A549 (cell line): ENCODE measurements around the gene TMEM179. TPM values are rescaled to one million over a fixed set of nuclear protein-coding genes. Genes with fewer than 3 reads are reported as not detected.

ENCODE experiments used
- ATAC-seq, 2 experiments: fragments of 200-7000 bp in 1 of 2; fragments of >200 bp in 1 of 2; cut with Nextera tagmentation in 1 of 2; cut with Tn5 transposase in 1 of 2; 3 replicates each; pipeline versions ENCODE4 v1.8.0 to v1.9.1; 2018 to 2020; ENCODE audit warnings: mild to moderate bottlenecking in 1 of 2, moderate library complexity in 1 of 2
- CTCF ChIA-PET: fragments of 300-600 bp; sonication (Branson Sonifier 250); formaldehyde crosslinking; extraction: SDS; loops from one replicate; lab custom pipeline; 2021; ENCODE audit warnings: antibody characterized with exemption, inconsistent platforms; lab: Yijun Ruan, JAX
- POLR2A ChIA-PET: fragments of 350-600 bp; formaldehyde crosslinking; extraction: SDS; loops from one replicate; lab custom pipeline; 2021; ENCODE audit warnings: antibody characterized with exemption, inconsistent platforms; lab: Yijun Ruan, JAX
- DNase-seq, 2 experiments: peaks; one replicate each; pipeline versions ENCODE4 v3.0.0 to v3.0.0-alpha.2; 2011 to 2016; ENCODE audit warnings: low read depth in 1 of 2, low spot score in 1 of 2
- FAIRE-seq: peaks from 2 replicates; lab custom pipeline; 2011; peaks lifted over from hg19 to GRCh38; lab: Jason Lieb, UNC
- H3K27ac ChIP-seq, 2 experiments: fragments of >200 bp; sonication (Bioruptor Twin); formaldehyde crosslinking; 3 replicates each; pipeline ENCODE4 v1.5.1; 2016 to 2017
- H3K4me1 ChIP-seq: fragments of >200 bp; sonication (Bioruptor Twin); formaldehyde crosslinking; 3 replicates; pipeline ENCODE4 v1.6.1; 2016
- H3K4me2 ChIP-seq: fragments of >200 bp; sonication (Bioruptor Twin); formaldehyde crosslinking; 3 replicates; pipeline ENCODE4 v1.6.1; 2016
- H3K4me3 ChIP-seq: fragments of >200 bp; sonication (Bioruptor Twin); formaldehyde crosslinking; 3 replicates; pipeline ENCODE4 v1.5.1; 2016
- H3K9me3 ChIP-seq: fragments of >200 bp; sonication (Bioruptor Twin); formaldehyde crosslinking; 3 replicates; pipeline ENCODE4 v1.6.1; 2016
- BHLHE40 ChIP-seq: IDR thresholded peaks from 2 replicates; pipeline ENCODE4 v1.6.1; 2012; ENCODE audit warnings: low read depth, low read length, inconsistent platforms
- CBX8 ChIP-seq: fragments of 200-600 bp; sonication (generic); IDR thresholded peaks from 2 replicates; pipeline ENCODE4 v1.6.1; 2016
- CHD4 ChIP-seq: fragments of 200-600 bp; sonication (generic); IDR thresholded peaks from 2 replicates; pipeline ENCODE4 v1.6.1; 2016; ENCODE audit warnings: antibody characterized with exemption, mild to moderate bottlenecking, borderline replicate concordance
- EHF ChIP-seq: fragments of 250-450 bp; sonication (Bioruptor Pico); IDR thresholded peaks from 2 replicates; pipeline ENCODE4 v1.5.0; 2020; ENCODE audit warnings: mild to moderate bottlenecking
- EHMT2 ChIP-seq: fragments of 200-600 bp; sonication (generic); IDR thresholded peaks from 2 replicates; pipeline ENCODE4 v1.6.1; 2016; ENCODE audit warnings: antibody characterized with exemption, low read depth, mild to moderate bottlenecking, moderate library complexity
- FOSL2 ChIP-seq, 2 experiments: fragments of 450-650 bp in 1 of 2; fragments of >200 bp in 1 of 2; sonication (Bioruptor Twin) in 1 of 2; formaldehyde crosslinking; IDR thresholded peaks; 2 replicates each; pipeline versions ENCODE4 v1.5.0 to v1.6.1; 2016 to 2020; ENCODE audit warnings: mild to moderate bottlenecking in 1 of 2, moderate library complexity in 1 of 2
- GATA3 ChIP-seq: IDR thresholded peaks from 2 replicates; pipeline ENCODE4 v1.6.1; 2012; ENCODE audit warnings: borderline replicate concordance
- MAZ ChIP-seq: fragments of 150-350 bp; IDR thresholded peaks from 2 replicates; pipeline ENCODE4 v1.6.1; 2014; ENCODE audit warnings: antibody characterized with exemption, low read depth, low read length, borderline replicate concordance
- RAD21 ChIP-seq, 2 experiments: fragments of >200 bp in 1 of 2; sonication (Bioruptor Twin) in 1 of 2; formaldehyde crosslinking in 1 of 2; IDR thresholded peaks in 1 of 2; conservative IDR thresholded peaks in 1 of 2; 2 replicates in 1 of 2; 3 replicates in 1 of 2; pipeline ENCODE4 v1.6.1; 2012 to 2018; ENCODE audit warnings: inconsistent platforms in 1 of 2
- RARB ChIP-seq: fragments of 250-450 bp; sonication (Bioruptor Pico); IDR thresholded peaks from 2 replicates; pipeline ENCODE4 v1.8.0; 2021; ENCODE audit warnings: mild to moderate bottlenecking, moderate library complexity
- RFX5 ChIP-seq: fragments of 450-650 bp; IDR thresholded peaks from 2 replicates; pipeline ENCODE4 v1.7.1; 2014; ENCODE audit warnings: antibody characterized with exemption, mild to moderate bottlenecking, moderate library complexity
- TFCP2L1 ChIP-seq: fragments of 250-450 bp; sonication (Bioruptor Pico); IDR thresholded peaks from 2 replicates; pipeline ENCODE4 v1.5.0; 2021; ENCODE audit warnings: mild to moderate bottlenecking
- TP53 ChIP-seq: fragments of 250-450 bp; sonication (Bioruptor Pico); IDR thresholded peaks from 2 replicates; pipeline ENCODE4 v1.5.0; 2021; ENCODE audit warnings: mild to moderate bottlenecking, moderate library complexity
- ZNF302 ChIP-seq: fragments of 250-450 bp; sonication (Bioruptor Pico); IDR thresholded peaks from 2 replicates; pipeline ENCODE4 v1.9.0; 2021; ENCODE audit warnings: inconsistent platforms, mild to moderate bottlenecking, moderate library complexity
- ZSCAN20 ChIP-seq: fragments of 250-450 bp; sonication (Bioruptor Pico); IDR thresholded peaks from 2 replicates; pipeline ENCODE4 v1.8.0; 2022; ENCODE audit warnings: mild to moderate bottlenecking, moderate library complexity
- WGBS: methylation state at CpG from one replicate; pipeline ENCODE4 v1.1.6; 2017; ENCODE audit errors: missing lambda C conversion rate; 5-methylcytosine and 5-hydroxymethylcytosine counted together
- polyA plus RNA-seq, 4 experiments: library from polyadenylated mRNA; depleted of rRNA in 3 of 4; stranded (reverse); fragments of >200 nt; fragmentation: RNase III in 1 of 4; extraction: RNeasy Plus Mini Kit Qiagen cat#74134 plus additional on column Dnase treatment in 1 of 4; gene quantifications; 2 replicates in 3 of 4; 3 replicates in 1 of 4; pipeline ENCODE4 v1.2.3, GENCODE V29; 2011 to 2017
- TF ChIP-seq, protein P1 (sequence below): fragments of 450-650 bp; IDR thresholded peaks from 2 replicates; pipeline ENCODE4 v1.6.1; 2014; ENCODE audit warnings: antibody characterized with exemption
- TF ChIP-seq, protein P2 (sequence below): fragments of >200 bp; sonication (Bioruptor Twin); formaldehyde crosslinking; IDR thresholded peaks from 3 replicates; pipeline ENCODE4 v1.5.1; 2016
- TF ChIP-seq, protein P3 (sequence below): IDR thresholded peaks from 2 replicates; pipeline ENCODE4 v1.6.1; 2012; ENCODE audit warnings: low read depth, borderline replicate concordance
- TF ChIP-seq, protein P4 (sequence below): fragments of >200 bp; sonication (Bioruptor Twin); formaldehyde crosslinking; IDR thresholded peaks from 3 replicates; pipeline ENCODE4 v1.6.1; 2016

TMEM179 gene
- polyA plus RNA-seq, 2 of the 4 experiments (the other 2 are of a cell fraction): 0.63 TPM; not detected in 1

DNA sequence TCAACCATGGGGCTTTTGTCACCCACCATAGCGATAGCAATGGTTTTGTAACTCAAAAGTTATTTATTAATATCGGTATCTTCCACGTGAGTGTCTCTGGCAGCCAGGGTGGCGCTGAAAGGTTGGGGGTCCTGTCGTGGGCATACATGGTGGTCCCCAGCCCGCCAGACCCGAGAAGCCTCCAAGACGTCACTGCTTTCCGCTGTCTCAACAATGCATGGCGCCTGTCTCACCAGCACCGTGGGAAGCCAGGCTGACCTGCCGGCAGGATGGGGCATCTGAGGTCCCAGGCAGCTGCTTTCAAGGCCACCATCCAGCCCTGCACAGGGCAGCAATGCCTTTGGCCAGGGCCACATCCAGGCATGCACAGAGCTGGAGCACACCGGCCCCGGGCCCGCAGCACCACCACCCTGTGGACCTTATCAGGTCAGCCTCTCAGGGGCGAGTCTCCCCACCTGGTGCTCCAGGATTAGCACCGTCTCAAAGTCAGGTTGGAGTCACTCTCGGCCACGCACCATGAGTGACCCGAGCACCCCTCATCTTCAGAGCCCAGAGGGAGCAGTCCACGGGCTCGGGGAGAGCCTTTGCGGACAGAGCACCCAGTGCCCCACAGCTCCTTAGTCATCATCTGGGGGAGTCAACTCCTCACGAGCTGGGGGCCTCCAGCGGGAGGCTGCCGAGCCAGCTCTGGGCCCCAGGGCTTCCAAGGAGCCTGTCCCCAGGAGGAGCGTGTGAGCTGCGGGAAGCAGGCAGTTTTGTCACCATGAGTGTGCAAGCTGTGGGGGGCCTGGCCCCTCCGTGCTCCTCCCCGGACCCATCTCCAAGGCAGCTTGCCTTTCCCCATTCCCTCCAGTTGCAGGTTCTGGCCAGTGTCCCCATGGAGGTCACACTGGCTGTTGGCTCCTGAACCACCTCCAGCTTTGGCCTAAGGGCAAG, 39.6 kb downstream of the TMEM179 start:
- ATAC-seq: peak in 1 of 2 experiments; percentile 4; a peak in 1 of 6 replicates
- 43% methylated on average over 20 of the region's 30 CpGs for WGBS
- no peak for TF ChIP-seq BHLHE40
- TF ChIP-seq RFX5: no peak
- no peak for TF ChIP-seq CHD4
- TF ChIP-seq, protein P1, sequence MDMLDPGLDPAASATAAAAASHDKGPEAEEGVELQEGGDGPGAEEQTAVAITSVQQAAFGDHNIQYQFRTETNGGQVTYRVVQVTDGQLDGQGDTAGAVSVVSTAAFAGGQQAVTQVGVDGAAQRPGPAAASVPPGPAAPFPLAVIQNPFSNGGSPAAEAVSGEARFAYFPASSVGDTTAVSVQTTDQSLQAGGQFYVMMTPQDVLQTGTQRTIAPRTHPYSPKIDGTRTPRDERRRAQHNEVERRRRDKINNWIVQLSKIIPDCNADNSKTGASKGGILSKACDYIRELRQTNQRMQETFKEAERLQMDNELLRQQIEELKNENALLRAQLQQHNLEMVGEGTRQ: no peak
- no peak for TF ChIP-seq TP53 (CRISPR knock-in tag)
- no peak for TF ChIP-seq MAZ
- no peak for TF ChIP-seq GATA3
- no peak for TF ChIP-seq ZSCAN20 (CRISPR knock-in tag)
- no peak for TF ChIP-seq CBX8
- TF ChIP-seq, protein P2, sequence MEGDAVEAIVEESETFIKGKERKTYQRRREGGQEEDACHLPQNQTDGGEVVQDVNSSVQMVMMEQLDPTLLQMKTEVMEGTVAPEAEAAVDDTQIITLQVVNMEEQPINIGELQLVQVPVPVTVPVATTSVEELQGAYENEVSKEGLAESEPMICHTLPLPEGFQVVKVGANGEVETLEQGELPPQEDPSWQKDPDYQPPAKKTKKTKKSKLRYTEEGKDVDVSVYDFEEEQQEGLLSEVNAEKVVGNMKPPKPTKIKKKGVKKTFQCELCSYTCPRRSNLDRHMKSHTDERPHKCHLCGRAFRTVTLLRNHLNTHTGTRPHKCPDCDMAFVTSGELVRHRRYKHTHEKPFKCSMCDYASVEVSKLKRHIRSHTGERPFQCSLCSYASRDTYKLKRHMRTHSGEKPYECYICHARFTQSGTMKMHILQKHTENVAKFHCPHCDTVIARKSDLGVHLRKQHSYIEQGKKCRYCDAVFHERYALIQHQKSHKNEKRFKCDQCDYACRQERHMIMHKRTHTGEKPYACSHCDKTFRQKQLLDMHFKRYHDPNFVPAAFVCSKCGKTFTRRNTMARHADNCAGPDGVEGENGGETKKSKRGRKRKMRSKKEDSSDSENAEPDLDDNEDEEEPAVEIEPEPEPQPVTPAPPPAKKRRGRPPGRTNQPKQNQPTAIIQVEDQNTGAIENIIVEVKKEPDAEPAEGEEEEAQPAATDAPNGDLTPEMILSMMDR: no peak
- TF ChIP-seq FOSL2 (IDR thresholded peaks at IDR 0.05): no peak
- TF ChIP-seq FOSL2 (CRISPR knock-in tag; IDR thresholded peaks at IDR 0.05): no peak
- TF ChIP-seq, protein P3, sequence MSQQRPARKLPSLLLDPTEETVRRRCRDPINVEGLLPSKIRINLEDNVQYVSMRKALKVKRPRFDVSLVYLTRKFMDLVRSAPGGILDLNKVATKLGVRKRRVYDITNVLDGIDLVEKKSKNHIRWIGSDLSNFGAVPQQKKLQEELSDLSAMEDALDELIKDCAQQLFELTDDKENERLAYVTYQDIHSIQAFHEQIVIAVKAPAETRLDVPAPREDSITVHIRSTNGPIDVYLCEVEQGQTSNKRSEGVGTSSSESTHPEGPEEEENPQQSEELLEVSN: no peak
- no peak for TF ChIP-seq TFCP2L1 (CRISPR knock-in tag)
- TF ChIP-seq, protein P4, sequence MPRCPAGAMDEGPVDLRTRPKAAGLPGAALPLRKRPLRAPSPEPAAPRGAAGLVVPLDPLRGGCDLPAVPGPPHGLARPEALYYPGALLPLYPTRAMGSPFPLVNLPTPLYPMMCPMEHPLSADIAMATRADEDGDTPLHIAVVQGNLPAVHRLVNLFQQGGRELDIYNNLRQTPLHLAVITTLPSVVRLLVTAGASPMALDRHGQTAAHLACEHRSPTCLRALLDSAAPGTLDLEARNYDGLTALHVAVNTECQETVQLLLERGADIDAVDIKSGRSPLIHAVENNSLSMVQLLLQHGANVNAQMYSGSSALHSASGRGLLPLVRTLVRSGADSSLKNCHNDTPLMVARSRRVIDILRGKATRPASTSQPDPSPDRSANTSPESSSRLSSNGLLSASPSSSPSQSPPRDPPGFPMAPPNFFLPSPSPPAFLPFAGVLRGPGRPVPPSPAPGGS: no peak
- TF ChIP-seq EHMT2: no peak
- no peak for TF ChIP-seq RAD21 (conservative IDR thresholded peaks at IDR 0.05 in 1 of 2, IDR thresholded peaks at IDR 0.05 in 1 of 2)
- TF ChIP-seq ZNF302: no peak
- no peak for TF ChIP-seq RARB
- no peak for TF ChIP-seq EHF
- TF ChIP-seq, all 56 proteins: peak for 0
- H3K4me1 ChIP-seq: peaks cover 9% of the 10 kb centered on the region; the same call in 2 of the 3 replicates
- ChIA-PET CTCF (interaction anchor here (0.6 to 12.1 kb wide), 65 partner anchors 8 to 756 kb away, joined by 3 to 112 read pairs (median 4); partner anchors contain the start of genes C14orf180 and TMEM179), POLR2A (interaction anchor here (1.2 kb wide), 1 partner anchor 11 kb away, joined by 3 read pairs; no protein-coding TSS in a partner anchor)
- no peak overlapping the region for H3K27ac ChIP-seq
- H3K4me2 ChIP-seq: no peak overlapping the region
- DNase-seq (no peak), FAIRE-seq (no peak)
- no peak overlapping the region for H3K4me3 ChIP-seq
- no peaks in the 10 kb centered on the region for H3K9me3 ChIP-seq
